Endothelial cell of umbilical vein (primary cell): Measurements from ENCODE around the gene ZPLD1.

Experiments used
- CTCF ChIP-seq, 2 donors: IDR thresholded peaks; 1 replicate in 1 of 2; 2 replicates in 1 of 2; pipeline ENCODE4 v1.5.1; 2011; ENCODE audit warnings: low read length in 2 of 2, mild to moderate bottlenecking in 2 of 2, moderate library complexity in 2 of 2, control low read depth in 1 of 2, inconsistent platforms in 1 of 2, low read depth in 1 of 2; ENCODE audit not compliant: insufficient read depth in 1 of 2; ENCODE audit errors: extremely low read depth in 1 of 2
- EZH2 ChIP-seq: IDR thresholded peaks from 2 replicates; pipeline ENCODE4 v1.6.1; 2012; ENCODE audit warnings: borderline replicate concordance, low read depth, mild to moderate bottlenecking, moderate library complexity, low read length, inconsistent platforms; ENCODE audit not compliant: severe bottlenecking
- FOS ChIP-seq: IDR thresholded peaks from 2 replicates; pipeline ENCODE4 v1.6.1; 2011; ENCODE audit warnings: mild to moderate bottlenecking, low read length, moderate library complexity, borderline replicate concordance; ENCODE audit not compliant: insufficient read depth
- JUN ChIP-seq: IDR thresholded peaks from 2 replicates; pipeline ENCODE4 v1.6.1; 2011; ENCODE audit warnings: borderline replicate concordance, low read depth; ENCODE audit not compliant: insufficient read length, insufficient read depth
- MAX ChIP-seq: IDR thresholded peaks from 2 replicates; pipeline ENCODE4 v1.6.1; 2011; ENCODE audit not compliant: insufficient read depth, insufficient read length
- MYC ChIP-seq: IDR thresholded peaks from one replicate; pipeline ENCODE4 v1.6.1; 2011; ENCODE audit warnings: mild to moderate bottlenecking, low read depth, low read length
- POLR2A ChIP-seq: IDR thresholded peaks from 2 replicates; pipeline ENCODE4 v1.6.1; 2012; ENCODE audit warnings: low read depth, mild to moderate bottlenecking, control low read depth, low read length
- POLR2AphosphoS5 ChIP-seq: IDR thresholded peaks from 2 replicates; pipeline ENCODE4 v1.6.1; 2012; ENCODE audit warnings: low read depth, mild to moderate bottlenecking, control low read depth, low read length, moderate library complexity; ENCODE audit not compliant: insufficient read depth

GRCh38 chr3:102460579-102460978, 25.8 kb downstream of the ZPLD1 start:
- TF ChIP-seq CTCF (IDR thresholded peaks at IDR 0.05; ENCODE audit: extremely low read depth in 1 of 2, insufficient read depth in 1 of 2, low read depth in 1 of 2, low read length in 2 of 2) (no peak), POLR2A (no peak), POLR2AphosphoS5 (no peak), FOS (peak; percentile 21), EZH2 (no peak), MYC (no peak), JUN (no peak), MAX (no peak)
